OCI-LY7 (cell line): ENCODE measurements around the gene GOSR2.

ENCODE experiments used
- EZH2phosphoT487 ChIP-seq: fragments of 200-600 bp; sonication (generic); IDR thresholded peaks from 2 replicates; pipeline ENCODE4 v1.6.1; 2018; ENCODE audit warnings: low read depth, borderline replicate concordance, mild to moderate bottlenecking, mixed run types, antibody characterized with exemption, low read length, moderate library complexity, mixed read lengths
- TF ChIP-seq, protein P1 (sequence below): fragments of 200-600 bp; sonication (generic); conservative IDR thresholded peaks from 2 replicates; pipeline ENCODE4 v1.5.1; 2014; ENCODE audit warnings: mild to moderate bottlenecking, antibody characterized with exemption, low read length, moderate library complexity, mixed read lengths

GRCh38 chr17:46968224-46968834 lies 45.4 kb downstream of the GOSR2 start:
- TF ChIP-seq, protein P1, sequence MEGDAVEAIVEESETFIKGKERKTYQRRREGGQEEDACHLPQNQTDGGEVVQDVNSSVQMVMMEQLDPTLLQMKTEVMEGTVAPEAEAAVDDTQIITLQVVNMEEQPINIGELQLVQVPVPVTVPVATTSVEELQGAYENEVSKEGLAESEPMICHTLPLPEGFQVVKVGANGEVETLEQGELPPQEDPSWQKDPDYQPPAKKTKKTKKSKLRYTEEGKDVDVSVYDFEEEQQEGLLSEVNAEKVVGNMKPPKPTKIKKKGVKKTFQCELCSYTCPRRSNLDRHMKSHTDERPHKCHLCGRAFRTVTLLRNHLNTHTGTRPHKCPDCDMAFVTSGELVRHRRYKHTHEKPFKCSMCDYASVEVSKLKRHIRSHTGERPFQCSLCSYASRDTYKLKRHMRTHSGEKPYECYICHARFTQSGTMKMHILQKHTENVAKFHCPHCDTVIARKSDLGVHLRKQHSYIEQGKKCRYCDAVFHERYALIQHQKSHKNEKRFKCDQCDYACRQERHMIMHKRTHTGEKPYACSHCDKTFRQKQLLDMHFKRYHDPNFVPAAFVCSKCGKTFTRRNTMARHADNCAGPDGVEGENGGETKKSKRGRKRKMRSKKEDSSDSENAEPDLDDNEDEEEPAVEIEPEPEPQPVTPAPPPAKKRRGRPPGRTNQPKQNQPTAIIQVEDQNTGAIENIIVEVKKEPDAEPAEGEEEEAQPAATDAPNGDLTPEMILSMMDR = no peak
- no peak for TF ChIP-seq EZH2phosphoT487
